SW480 (cell line): ENCODE results near the gene RNU2-63P.
A peak's percentile ranks its signal among the peaks of the same experiment; 100 is the strongest.
"Not testable (repeated sequence)": the region's sequence is repeated elsewhere in the genome, so short reads cannot be mapped to it uniquely, and the experiment has no call there.

Source experiments
- DNase-seq: peaks from one replicate; pipeline ENCODE4 v3.0.0-alpha.2; 2016; ENCODE audit warnings: low spot score

The RNU2-63P gene

GRCh38 chr2:88028931-88029330 is 12.6 kb upstream of the RNU2-63P start:
- DNase-seq: no peak

- DNase-seq: no peak
These were observed 11.5 kb upstream of the RNU2-63P start for GRCh38 chr2:88027697-88028389.

GRCh38 chr2:88024509-88024908 is 8.2 kb upstream of the RNU2-63P start:
- DNase-seq: no peak

- DNase-seq: no peak
These were observed 6.2 kb upstream of the RNU2-63P start for GRCh38 chr2:88022669-88022921.

- DNase-seq: no peak
These were observed 3.6 kb upstream of the RNU2-63P start for GRCh38 chr2:88019985-88020384.

GRCh38 chr2:88018909-88019308 is 2.6 kb upstream of the RNU2-63P start:
- no peak for DNase-seq

- DNase-seq: not testable (repeated sequence)
These were observed 1.9 kb upstream of the RNU2-63P start for GRCh38 chr2:88018077-88018805.

GRCh38 chr2:88017780-88018038 is 1.4 kb upstream of the RNU2-63P start:
- DNase-seq: not testable (repeated sequence)

GRCh38 chr2:88016960-88017779 is 823 bp upstream of the RNU2-63P start:
- DNase-seq: peak; percentile 84

GRCh38 chr2:88011011-88011410 is 5.3 kb downstream of the RNU2-63P start:
- no peak for DNase-seq

- no peak for DNase-seq
These were observed 6.2 kb downstream of the RNU2-63P start for GRCh38 chr2:88010136-88010535.

- DNase-seq: no peak
These were observed 9.4 kb downstream of the RNU2-63P start for GRCh38 chr2:88006912-88007439.

GRCh38 chr2:88005776-88006175 is 10.6 kb downstream of the RNU2-63P start:
- no peak for DNase-seq

- no peak for DNase-seq
These were observed 13.1 kb downstream of the RNU2-63P start for GRCh38 chr2:88003074-88003755.

- no peak for DNase-seq
These were observed 14.0 kb downstream of the RNU2-63P start for GRCh38 chr2:88002359-88002707.

- not testable (repeated sequence) for DNase-seq
These were observed 15.9 kb downstream of the RNU2-63P start for GRCh38 chr2:88000474-88000873.

- no peak for DNase-seq
These were observed 19.8 kb downstream of the RNU2-63P start for GRCh38 chr2:87996570-87996969.

GRCh38 chr2:87995756-87996155 is 20.6 kb downstream of the RNU2-63P start:
- DNase-seq: no peak

GRCh38 chr2:87994304-87994850 is 22.0 kb downstream of the RNU2-63P start:
- DNase-seq: not testable (repeated sequence)

- DNase-seq: not testable (repeated sequence)
These were observed 23.8 kb downstream of the RNU2-63P start for GRCh38 chr2:87992569-87992968.

- not testable (repeated sequence) for DNase-seq
These were observed 28.9 kb downstream of the RNU2-63P start for GRCh38 chr2:87987473-87987872.

- DNase-seq: not testable (repeated sequence)
These were observed 30.4 kb downstream of the RNU2-63P start for GRCh38 chr2:87985902-87986301.
